Mucosa of descending colon (tissue), 3 donors: ENCODE results near the gene MIPOL1. TPM values are rescaled to one million over a fixed set of nuclear protein-coding genes. Genes with fewer than 3 reads are reported as not detected.

Source experiments
- ATAC-seq: fragments of 200-7000 bp; cut with Tn5 transposase; one replicate; pipeline ENCODE4 v1.9.1; 2020; ENCODE audit warnings: mild to moderate bottlenecking, moderate library complexity
- DNase-seq, 3 donors: peaks; one replicate each; pipeline ENCODE4 v3.0.0-alpha.2; 2020
- H3K36me3 ChIP-seq: fragments of 200-600 bp; one replicate; pipeline ENCODE4 v1.8.0; 2021; ENCODE audit warnings: low read depth, mild to moderate bottlenecking
- H3K4me1 ChIP-seq: fragments of 200-600 bp; one replicate; pipeline ENCODE4 v1.8.0; 2021; ENCODE audit warnings: low read depth, mild to moderate bottlenecking
- H3K4me3 ChIP-seq: fragments of 200-600 bp; one replicate; pipeline ENCODE4 v1.8.0; 2021; ENCODE audit warnings: mild to moderate bottlenecking
- H3K9me3 ChIP-seq: fragments of 200-600 bp; one replicate; pipeline ENCODE4 v1.8.0; 2021; ENCODE audit warnings: mild to moderate bottlenecking
- CTCF ChIP-seq: fragments of 200-600 bp; IDR thresholded peaks from one replicate; pipeline ENCODE4 v1.8.0; 2022; ENCODE audit warnings: antibody characterized with exemption, mild to moderate bottlenecking
- intact Hi-C, 2 donors: fragments of 100-400 bp; cut with DNase I in 1 of 2; cut with micrococcal nuclease in 1 of 2; formaldehyde crosslinking; loops; one replicate each; pipeline versions ENCODE4 v1.11.0 to v1.11.1; 2022; cut with DNase I, micrococcal nuclease
- total RNA-seq, 3 donors: library from RNA; stranded (reverse); fragmentation: NEBNext Ultra II Directional in 2 of 3; extraction: Animal tissue kit (Norgen Biotek cat#: 25700) in 2 of 3; gene quantifications; one replicate each; pipeline versions ENCODE4 v1.2.1 to v1.2.4, GENCODE V29; 2021 to 2023
- donor health status: DM: no; HTN: no; CAD: no; lungs with moderate emphysema.
- donor health status: DM: no; HTN: no; CAD: no.
- donor health status: DM: no; HTN: yes; CAD: no.

Gene MIPOL1
- total RNA-seq, 3 donors from 2014 or later, result 5.5 to 12.0 (median 11.7) TPM

GRCh38 chr14:37330910-37331309 is 133.2 kb downstream of the MIPOL1 start:
- no peak for TF ChIP-seq CTCF
- DNase-seq, result no peak
- Histone ChIP-seq H3K4me3 (no peak overlapping the region), H3K4me1 (peaks cover 6% of the 10 kb centered on the region), H3K9me3 (peaks cover 3% of the 10 kb centered on the region), H3K36me3 (no peaks in the 10 kb centered on the region)
- no peak for ATAC-seq
- intact Hi-C loops, result no loop called here

GRCh38 chr14:37340353-37340752 is 142.6 kb downstream of the MIPOL1 start:
- Histone ChIP-seq H3K4me1 (no peaks in the 10 kb centered on the region), H3K36me3 (no peaks in the 10 kb centered on the region), H3K9me3 (no peaks in the 10 kb centered on the region), H3K4me3 (no peak overlapping the region)
- TF ChIP-seq CTCF, result no peak
- DNase-seq, result no peak
- intact Hi-C loops, result no loop called here
- no peak for ATAC-seq

- DNase-seq, result no peak
- no peak for ATAC-seq
- intact Hi-C loops, result no loop called here
- H3K4me1 ChIP-seq, result no peaks in the 10 kb centered on the region
- TF ChIP-seq CTCF, result no peak
- H3K4me3 ChIP-seq, result no peak overlapping the region
- H3K36me3 ChIP-seq, result no peaks in the 10 kb centered on the region
- H3K9me3 ChIP-seq, result no peaks in the 10 kb centered on the region
These were observed 145.8 kb downstream of the MIPOL1 start for GRCh38 chr14:37343307-37344094.

- intact Hi-C loops, result no loop called here
- H3K9me3 ChIP-seq, result peaks cover 13% of the 10 kb centered on the region
- ATAC-seq, result no peak
These were observed 165.9 kb downstream of the MIPOL1 start for GRCh38 chr14:37363661-37364060.

GRCh38 chr14:37369425-37369824 is 171.7 kb downstream of the MIPOL1 start:
- DNase-seq, result no peak
- no peaks in the 10 kb centered on the region for H3K4me1 ChIP-seq
- H3K9me3 ChIP-seq, result peaks cover 5% of the 10 kb centered on the region
- intact Hi-C loops, result no loop called here
- ATAC-seq, result no peak
- TF ChIP-seq CTCF, result no peak
- no peaks in the 10 kb centered on the region for H3K36me3 ChIP-seq
- H3K4me3 ChIP-seq, result no peak overlapping the region

More at GRCh38 chr14:37363661-37364060, 165.9 kb downstream of the MIPOL1 start:
- TF ChIP-seq CTCF, result no peak
- peak in 1 of 3 donors; percentile 31 for DNase-seq
- Histone ChIP-seq H3K4me1 (no peaks in the 10 kb centered on the region), H3K36me3 (no peaks in the 10 kb centered on the region), H3K4me3 (no peak overlapping the region)
